HG02642 (cell line): ENCODE results near the gene PSD.

Experiments
- ATAC-seq: cut with Tn5 transposase; IDR thresholded peaks from one replicate; pipeline ENCODE4 v1.9.1; 2021; ENCODE audit warnings: mild to moderate bottlenecking; ENCODE audit not compliant: unreplicated experiment, poor library complexity

PSD gene

GRCh38 chr10:102407425-102408130 is 11.0 kb downstream of the PSD start:
- no peak for ATAC-seq

- ATAC-seq: no peak
Measured at GRCh38 chr10:102406815-102407214, 11.8 kb downstream of the PSD start.

- ATAC-seq: no peak
Measured at GRCh38 chr10:102405632-102406031, 13.0 kb downstream of the PSD start.

GRCh38 chr10:102405108-102405571 is 13.4 kb downstream of the PSD start:
- ATAC-seq: no peak

- ATAC-seq: no peak
Measured at GRCh38 chr10:102404361-102405107, 14.1 kb downstream of the PSD start.

GRCh38 chr10:102403115-102403514 is 15.5 kb downstream of the PSD start:
- ATAC-seq: no peak

- ATAC-seq: no peak
Measured at GRCh38 chr10:102402512-102402896, 16.1 kb downstream of the PSD start.

GRCh38 chr10:102401735-102402511 is 16.7 kb downstream of the PSD start:
- no peak for ATAC-seq

- no peak for ATAC-seq
Measured at GRCh38 chr10:102401342-102401654, 17.3 kb downstream of the PSD start.

- no peak for ATAC-seq
Measured at GRCh38 chr10:102400598-102401341, 17.8 kb downstream of the PSD start.

- ATAC-seq: no peak
Measured at GRCh38 chr10:102400076-102400475, 18.5 kb downstream of the PSD start.

- ATAC-seq: peak; percentile 41
Measured at GRCh38 chr10:102399217-102400021, 19.2 kb downstream of the PSD start.

- ATAC-seq: no peak
Measured at GRCh38 chr10:102398172-102399020, 20.2 kb downstream of the PSD start.

GRCh38 chr10:102397222-102398171 is 21.1 kb downstream of the PSD start:
- ATAC-seq: no peak

GRCh38 chr10:102396730-102397151 is 21.8 kb downstream of the PSD start:
- ATAC-seq: no peak

GRCh38 chr10:102396317-102396650 is 22.3 kb downstream of the PSD start:
- no peak for ATAC-seq

GRCh38 chr10:102395400-102396316 is 22.9 kb downstream of the PSD start, which contains the start of gene NFKB2:
Gene NFKB2, plus strand, starts transcription at chr10:102395705. Its CDS starts 255 bp downstream, at chr10:102395960.
- ATAC-seq: peak; percentile 33
